ENCODE data around the gene WDR59.

Gene WDR59

DNA sequence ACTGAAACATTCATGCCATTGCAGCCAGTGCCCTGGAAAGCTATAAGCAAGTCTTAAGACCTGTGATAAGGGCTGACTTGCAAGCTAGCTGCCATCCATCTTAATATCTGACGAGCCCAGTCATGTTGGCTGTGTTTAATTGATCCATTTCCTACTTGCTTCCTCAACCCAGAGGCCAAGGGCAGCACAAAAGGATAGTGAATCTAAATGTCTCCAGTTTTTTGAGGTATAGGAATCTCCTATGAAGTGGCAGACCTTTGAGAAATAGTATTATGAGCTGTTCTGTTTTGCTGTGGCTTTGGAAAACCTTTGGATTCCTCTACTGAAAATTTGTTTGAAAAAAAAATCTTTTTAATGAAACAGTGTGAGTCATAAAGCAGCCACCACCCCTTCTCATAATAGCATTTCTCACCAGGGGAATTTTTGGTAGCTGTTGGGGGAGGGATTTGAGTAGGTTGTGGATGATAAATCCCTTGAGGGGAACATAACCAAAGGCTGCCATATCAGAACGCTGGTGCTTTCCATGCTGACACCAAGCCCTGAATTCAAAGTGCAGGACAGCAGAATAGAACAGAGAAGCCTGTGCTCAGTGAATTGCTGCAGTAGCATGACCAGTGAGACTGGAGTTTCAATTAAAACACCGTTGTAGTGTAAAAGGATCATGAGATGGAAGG lies 26.8 kb upstream of the WDR59 start:
- H3K4me3 ChIP-seq (ENCODE audit: low read depth, low read length), result no peak overlapping the region
- TF ChIP-seq, protein P1, sequence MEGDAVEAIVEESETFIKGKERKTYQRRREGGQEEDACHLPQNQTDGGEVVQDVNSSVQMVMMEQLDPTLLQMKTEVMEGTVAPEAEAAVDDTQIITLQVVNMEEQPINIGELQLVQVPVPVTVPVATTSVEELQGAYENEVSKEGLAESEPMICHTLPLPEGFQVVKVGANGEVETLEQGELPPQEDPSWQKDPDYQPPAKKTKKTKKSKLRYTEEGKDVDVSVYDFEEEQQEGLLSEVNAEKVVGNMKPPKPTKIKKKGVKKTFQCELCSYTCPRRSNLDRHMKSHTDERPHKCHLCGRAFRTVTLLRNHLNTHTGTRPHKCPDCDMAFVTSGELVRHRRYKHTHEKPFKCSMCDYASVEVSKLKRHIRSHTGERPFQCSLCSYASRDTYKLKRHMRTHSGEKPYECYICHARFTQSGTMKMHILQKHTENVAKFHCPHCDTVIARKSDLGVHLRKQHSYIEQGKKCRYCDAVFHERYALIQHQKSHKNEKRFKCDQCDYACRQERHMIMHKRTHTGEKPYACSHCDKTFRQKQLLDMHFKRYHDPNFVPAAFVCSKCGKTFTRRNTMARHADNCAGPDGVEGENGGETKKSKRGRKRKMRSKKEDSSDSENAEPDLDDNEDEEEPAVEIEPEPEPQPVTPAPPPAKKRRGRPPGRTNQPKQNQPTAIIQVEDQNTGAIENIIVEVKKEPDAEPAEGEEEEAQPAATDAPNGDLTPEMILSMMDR (IDR thresholded peaks at IDR 0.05; ENCODE audit: low read depth, low read length), result no peak
- DNase-seq (ENCODE audit: low read depth, low spot score), result peak; percentile 92
- in situ Hi-C loops (cut with HindIII; ENCODE audit: low sequenced_read_pairs), result no loop called here

GRCh38 chr16:75010427-75010826 lies 25.5 kb upstream of the WDR59 start:
- in situ Hi-C loops (cut with HindIII; ENCODE audit: low sequenced_read_pairs), result no loop called here
- no peak for DNase-seq (ENCODE audit: low read depth, low spot score)
- no peak overlapping the region for H3K4me3 ChIP-seq (ENCODE audit: low read depth, low read length)
- TF ChIP-seq, protein P1 (IDR thresholded peaks at IDR 0.05; ENCODE audit: low read depth, low read length), result no peak

DNA sequence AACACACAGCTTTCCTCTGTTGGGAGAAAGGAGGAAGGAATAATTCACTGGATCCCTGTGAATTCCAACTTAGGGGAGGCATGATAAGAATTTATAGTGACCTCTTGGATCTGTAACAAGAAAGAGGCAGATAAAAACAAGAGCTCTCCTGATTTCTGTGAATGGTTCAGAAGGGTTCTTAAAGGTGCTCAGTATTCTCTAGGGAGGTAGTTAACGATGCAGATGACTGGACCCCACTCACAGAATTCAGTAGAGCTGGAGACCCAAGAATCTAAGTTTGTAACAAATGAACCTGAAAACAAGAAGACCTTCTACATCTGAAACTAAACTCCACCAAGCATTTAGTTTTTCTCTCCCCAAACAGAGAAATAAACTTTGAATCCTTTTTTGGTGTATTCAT lies 22.5 kb upstream of the WDR59 start:
- in situ Hi-C loops (cut with HindIII; ENCODE audit: low sequenced_read_pairs), result no loop called here
- no peak overlapping the region for H3K4me3 ChIP-seq (ENCODE audit: low read depth, low read length)
- TF ChIP-seq, protein P1 (IDR thresholded peaks at IDR 0.05; ENCODE audit: low read depth, low read length), result no peak
- no peak for DNase-seq (ENCODE audit: low read depth, low spot score)

- no peak overlapping the region for H3K4me3 ChIP-seq (ENCODE audit: low read depth, low read length)
- in situ Hi-C loops (cut with HindIII; ENCODE audit: low sequenced_read_pairs), result no loop called here
- DNase-seq (ENCODE audit: low read depth, low spot score), result no peak
- TF ChIP-seq, protein P1 (IDR thresholded peaks at IDR 0.05; ENCODE audit: low read depth, low read length), result no peak
These were observed 20.8 kb upstream of the WDR59 start for GRCh38 chr16:75005697-75006096.

DNA sequence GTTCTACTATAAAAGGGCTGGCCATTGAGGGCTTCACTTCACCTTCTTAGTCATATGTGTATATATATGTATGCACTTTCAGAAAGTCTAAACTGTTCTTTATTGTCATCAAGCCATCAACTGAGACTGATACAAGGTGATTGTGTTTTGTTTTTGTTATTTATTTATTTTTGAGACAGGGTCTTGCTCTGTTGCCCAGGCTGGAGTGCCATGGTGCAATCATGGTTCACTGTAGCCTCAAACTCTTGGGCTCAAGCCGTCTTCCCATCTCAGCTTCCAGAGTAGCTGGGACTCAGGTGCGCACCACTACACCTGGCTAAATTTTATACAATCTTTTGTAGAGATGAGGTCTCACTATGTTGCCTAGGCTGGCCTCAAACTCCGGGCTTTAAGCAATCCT lies 19.5 kb upstream of the WDR59 start:
- in situ Hi-C loops (cut with HindIII; ENCODE audit: low sequenced_read_pairs), result no loop called here
- no peak for DNase-seq (ENCODE audit: low read depth, low spot score)
- TF ChIP-seq, protein P1 (IDR thresholded peaks at IDR 0.05; ENCODE audit: low read depth, low read length), result no peak
- H3K4me3 ChIP-seq (ENCODE audit: low read depth, low read length), result no peak overlapping the region

GRCh38 chr16:75003931-75004330 lies 19.0 kb upstream of the WDR59 start:
- in situ Hi-C loops (cut with HindIII; ENCODE audit: low sequenced_read_pairs), result no loop called here
- TF ChIP-seq, protein P1 (IDR thresholded peaks at IDR 0.05; ENCODE audit: low read depth, low read length), result no peak
- DNase-seq (ENCODE audit: low read depth, low spot score), result no peak
- no peak overlapping the region for H3K4me3 ChIP-seq (ENCODE audit: low read depth, low read length)
